Liver (tissue), 9 donors: ENCODE measurements around the gene CEP170. TPM values are rescaled to one million over a fixed set of nuclear protein-coding genes. Genes with fewer than 3 reads are reported as not detected.
"Not testable (repeated sequence)": the region's sequence is repeated elsewhere in the genome, so short reads cannot be mapped to it uniquely, and the experiment has no call there.

ENCODE experiments used
- DNase-seq: peaks from one replicate; pipeline ENCODE4 v3.0.0-alpha.2; 2017; ENCODE audit warnings: low spot score
- H3K27ac ChIP-seq, 2 donors: one replicate each; pipeline ENCODE4 v1.7.0; 2013; ENCODE audit warnings: inconsistent platforms in 2 of 2, low read length in 2 of 2, control low read depth in 1 of 2, low read depth in 1 of 2, mild to moderate bottlenecking in 1 of 2
- H3K27me3 ChIP-seq, 4 donors: one replicate each; pipeline versions ENCODE4 v1.6.1 to v1.7.0; 2013; ENCODE audit warnings: low read length in 3 of 4, inconsistent platforms in 1 of 4, mild to moderate bottlenecking in 1 of 4, moderate library complexity in 1 of 4; ENCODE audit not compliant: control insufficient read depth in 4 of 4, insufficient read depth in 4 of 4
- H3K36me3 ChIP-seq, 4 donors: one replicate each; pipeline versions ENCODE4 v1.6.1 to v1.7.0; 2013; ENCODE audit warnings: low read length in 3 of 4, mild to moderate bottlenecking in 3 of 4, low read depth in 1 of 4, moderate library complexity in 1 of 4; ENCODE audit not compliant: control insufficient read depth in 4 of 4, insufficient read depth in 3 of 4
- H3K4me1 ChIP-seq, 4 donors: one replicate each; pipeline versions ENCODE4 v1.6.1 to v1.7.0; 2013; ENCODE audit warnings: low read length in 3 of 4, mild to moderate bottlenecking in 3 of 4, moderate library complexity in 1 of 4; ENCODE audit not compliant: control insufficient read depth in 4 of 4, insufficient read depth in 4 of 4
- H3K4me3 ChIP-seq, 3 donors: one replicate each; pipeline versions ENCODE4 v1.6.1 to v1.7.0; 2013; ENCODE audit warnings: low read length in 3 of 3, control low read depth in 1 of 3, low read depth in 1 of 3, mild to moderate bottlenecking in 1 of 3
- H3K9ac ChIP-seq, 2 donors: one replicate each; pipeline ENCODE4 v1.7.0; 2013; ENCODE audit warnings: low read length in 2 of 2, mild to moderate bottlenecking in 2 of 2, moderate library complexity in 2 of 2, control low read depth in 1 of 2, low read depth in 1 of 2
- H3K9me3 ChIP-seq, 4 donors: one replicate each; pipeline versions ENCODE4 v1.6.1 to v1.7.0; 2013; ENCODE audit warnings: low read length in 3 of 4; ENCODE audit not compliant: control insufficient read depth in 4 of 4
- WGBS: extraction: QIAGEN DNeasy Blood & Tissue Kit; methylation state at CpG from one replicate; pipeline ENCODE4 v1.1.7; 2013; 5-methylcytosine and 5-hydroxymethylcytosine counted together
- polyA plus RNA-seq, 2 donors: library from polyadenylated mRNA; stranded (reverse) in 1 of 2; unstranded in 1 of 2; fragments of 200-250 nt in 1 of 2; fragments of >200 nt in 1 of 2; fragmentation: Nextera tagmentation in 1 of 2; extraction: Ambion mirVana in 1 of 2; gene quantifications; one replicate each; pipeline versions ENCODE4 v1.2.1 to v1.2.3, GENCODE V29; 2013 to 2015
- total RNA-seq, 2 donors: library from RNA; depleted of rRNA; stranded (reverse); fragments of >200 nt; gene quantifications; one replicate each; pipeline ENCODE4 v1.2.3, GENCODE V29; 2014
- donor health status: healthy.
- donor health status: healthy.
- donor health status: healthy.
- donor health status: healthy.
- donor health status: healthy.

The CEP170 gene
- total and polyA plus RNA-seq, 4 donors: 5.0 to 21.5 (median 14.9) TPM

DNA sequence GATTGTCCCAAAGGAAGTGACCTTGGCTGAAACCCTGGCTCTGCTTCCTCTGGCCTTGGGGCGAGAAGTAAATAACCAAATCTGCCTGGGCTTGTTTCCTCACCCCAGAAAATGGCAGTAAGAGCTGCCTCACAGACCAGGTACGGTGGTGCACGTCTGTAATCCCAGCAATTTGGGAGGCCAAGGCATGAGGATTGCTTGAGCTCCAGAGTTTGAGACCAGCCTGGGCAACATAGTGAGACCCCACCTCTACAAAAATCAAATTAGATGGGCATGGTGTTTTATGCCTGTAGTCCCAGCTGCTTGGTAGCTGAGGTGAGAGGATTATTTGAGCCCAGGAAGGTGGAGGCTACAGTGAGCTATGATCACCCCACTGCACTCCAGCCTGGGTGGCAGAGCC, 140.3 kb downstream of the CEP170 start:
- H3K9me3 ChIP-seq, H3K27ac ChIP-seq, H3K4me1 ChIP-seq, H3K27me3 ChIP-seq, H3K36me3 ChIP-seq, H3K9ac ChIP-seq, DNase-seq, H3K4me3 ChIP-seq: not testable (repeated sequence)
- WGBS: 76% methylated on average over 3 of the region's 3 CpGs

DNA sequence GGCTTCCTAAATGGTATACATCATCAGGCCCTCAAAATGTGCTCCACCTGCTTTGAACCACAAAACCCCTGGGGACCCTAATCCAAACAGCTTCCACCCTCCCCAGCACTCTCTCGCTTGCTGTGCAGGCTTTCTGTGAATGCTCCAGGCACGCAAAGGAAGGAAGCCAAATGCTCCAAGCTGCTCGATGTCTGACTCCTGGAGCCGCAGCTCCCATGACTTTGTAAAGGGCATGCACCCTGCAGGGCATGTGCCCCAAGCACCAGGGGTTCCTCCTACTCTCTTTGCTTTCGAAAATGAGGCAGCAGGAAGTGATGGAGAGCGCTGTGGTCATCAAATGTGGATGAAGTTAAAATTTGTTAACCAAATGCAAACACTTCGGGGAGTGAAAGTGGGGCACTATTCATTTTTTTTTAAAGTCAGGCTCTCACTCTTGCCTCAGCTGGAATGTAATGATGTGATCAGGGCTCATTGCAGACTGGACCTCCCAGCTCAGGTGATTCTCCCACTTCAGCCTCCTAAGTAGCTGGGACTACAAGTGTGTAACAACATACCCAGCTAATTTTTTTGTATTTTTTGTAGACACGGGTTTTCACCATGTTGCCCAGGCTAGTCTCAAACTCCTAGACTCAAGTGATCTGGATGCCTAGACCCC, 140.9 kb downstream of the CEP170 start:
- H3K9me3 ChIP-seq, H3K4me1 ChIP-seq, H3K27me3 ChIP-seq, DNase-seq, H3K36me3 ChIP-seq, H3K27ac ChIP-seq, H3K4me3 ChIP-seq, H3K9ac ChIP-seq: not testable (repeated sequence)
- WGBS: 32% methylated on average over 8 of the region's 8 CpGs

DNA sequence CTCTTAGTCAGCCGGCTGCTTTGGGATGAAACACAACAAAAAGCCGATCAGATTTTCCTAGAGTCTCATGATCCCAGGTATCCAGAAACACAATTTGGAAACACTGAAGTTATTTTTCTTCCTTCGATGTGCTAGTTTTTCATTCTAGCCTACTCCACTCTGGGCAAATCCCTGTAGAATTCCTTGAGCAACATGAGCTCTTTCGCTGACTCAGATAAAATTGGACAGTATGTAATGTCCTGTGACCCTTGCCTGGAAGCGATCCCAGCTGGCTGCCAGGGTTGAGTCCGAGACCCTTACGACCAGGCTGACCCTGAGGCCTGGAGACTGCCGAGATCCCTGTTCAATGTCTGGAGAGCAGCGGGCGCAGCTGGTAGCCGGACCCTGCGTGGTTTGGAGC, 147.9 kb downstream of the CEP170 start:
- not testable (repeated sequence) for H3K4me3 ChIP-seq, H3K4me1 ChIP-seq, H3K27me3 ChIP-seq, H3K27ac ChIP-seq, H3K36me3 ChIP-seq, H3K9ac ChIP-seq, DNase-seq, H3K9me3 ChIP-seq
- WGBS: 85% methylated on average over 12 of the region's 12 CpGs

DNA sequence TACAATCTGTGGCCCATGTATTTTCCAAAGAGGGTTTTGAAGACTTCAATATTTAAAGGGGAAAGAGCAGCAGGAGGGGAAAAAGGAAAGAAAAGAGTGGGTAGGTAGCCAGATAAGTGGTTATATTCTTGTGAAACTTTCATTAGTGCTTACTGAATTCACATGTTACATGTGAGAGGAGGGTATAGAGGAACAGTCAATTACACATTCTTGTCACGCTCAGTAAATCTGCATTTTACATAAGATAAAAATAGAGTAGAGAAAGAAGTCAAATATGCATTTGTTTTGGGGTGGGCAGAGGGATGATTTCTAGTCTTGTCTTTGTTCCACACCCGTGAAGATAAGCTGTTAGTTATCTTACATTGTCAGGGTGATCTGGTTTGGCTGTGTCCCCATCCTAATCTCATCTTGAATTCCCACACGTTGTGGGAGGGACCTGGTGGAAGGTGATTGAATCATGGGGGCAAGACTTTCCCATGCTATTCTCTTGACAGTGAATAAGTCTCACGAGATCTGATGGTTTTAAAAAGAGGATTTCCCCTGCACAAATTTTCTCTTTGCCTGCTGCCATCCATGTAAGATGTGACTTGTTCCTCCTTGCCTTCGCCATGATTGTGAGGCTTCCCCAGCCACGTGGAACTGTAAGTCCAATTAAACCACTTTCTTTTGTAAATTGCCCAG, 149.3 kb downstream of the CEP170 start:
- not testable (repeated sequence) for H3K9ac ChIP-seq, DNase-seq, H3K27me3 ChIP-seq, H3K36me3 ChIP-seq, H3K9me3 ChIP-seq, H3K4me1 ChIP-seq, H3K4me3 ChIP-seq, H3K27ac ChIP-seq
- whole genome bisulfite sequencing: 61% methylated on average over 6 of the region's 6 CpGs

DNA sequence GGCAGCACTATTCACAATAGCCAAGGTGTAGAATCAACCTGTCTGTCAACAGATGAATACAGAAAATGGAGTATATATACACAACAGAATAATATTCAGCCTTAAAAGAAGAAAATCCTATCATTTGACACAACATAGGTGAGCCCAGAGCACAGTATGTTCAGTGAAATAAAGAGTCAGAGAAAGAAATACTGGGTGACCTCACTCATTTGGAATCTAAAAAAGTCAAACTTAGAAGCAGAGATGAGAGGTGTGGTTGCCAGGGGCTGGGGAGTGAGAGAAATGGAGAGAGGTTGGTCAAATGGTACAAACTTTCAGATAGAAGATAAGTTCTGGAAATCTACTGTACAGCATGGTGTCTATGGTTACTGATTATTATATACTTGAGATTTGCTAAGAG, 150.0 kb downstream of the CEP170 start:
- H3K36me3 ChIP-seq, H3K27ac ChIP-seq: not testable (repeated sequence)

DNA sequence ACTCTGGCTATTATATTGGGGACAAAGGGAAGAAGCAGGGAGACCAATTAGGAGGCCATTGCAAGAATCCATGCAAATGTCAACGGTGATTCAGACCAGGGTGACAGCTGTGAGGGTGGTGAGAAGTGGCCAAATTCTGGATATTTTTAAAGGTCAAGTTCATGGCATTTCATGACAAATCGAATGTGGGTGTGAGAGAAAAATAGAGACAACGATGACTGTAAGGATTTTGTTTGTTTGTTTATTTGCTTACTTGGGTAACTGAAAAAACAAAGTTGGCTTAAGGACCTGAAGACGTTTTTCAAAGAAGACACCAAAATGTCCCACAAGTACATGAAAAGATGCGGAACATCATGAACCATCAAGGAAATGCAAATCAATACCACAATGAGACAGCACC, 150.6 kb downstream of the CEP170 start:
- H3K4me1 ChIP-seq, H3K27ac ChIP-seq, H3K9me3 ChIP-seq, H3K4me3 ChIP-seq, H3K9ac ChIP-seq, DNase-seq, H3K27me3 ChIP-seq, H3K36me3 ChIP-seq: not testable (repeated sequence)
- 69% methylated on average over 5 of the region's 5 CpGs for WGBS

More for the DNA sequence above, 150.0 kb downstream of the CEP170 start:
- H3K9me3 ChIP-seq, H3K27me3 ChIP-seq, H3K4me3 ChIP-seq, H3K4me1 ChIP-seq, DNase-seq, H3K9ac ChIP-seq: not testable (repeated sequence)

DNA sequence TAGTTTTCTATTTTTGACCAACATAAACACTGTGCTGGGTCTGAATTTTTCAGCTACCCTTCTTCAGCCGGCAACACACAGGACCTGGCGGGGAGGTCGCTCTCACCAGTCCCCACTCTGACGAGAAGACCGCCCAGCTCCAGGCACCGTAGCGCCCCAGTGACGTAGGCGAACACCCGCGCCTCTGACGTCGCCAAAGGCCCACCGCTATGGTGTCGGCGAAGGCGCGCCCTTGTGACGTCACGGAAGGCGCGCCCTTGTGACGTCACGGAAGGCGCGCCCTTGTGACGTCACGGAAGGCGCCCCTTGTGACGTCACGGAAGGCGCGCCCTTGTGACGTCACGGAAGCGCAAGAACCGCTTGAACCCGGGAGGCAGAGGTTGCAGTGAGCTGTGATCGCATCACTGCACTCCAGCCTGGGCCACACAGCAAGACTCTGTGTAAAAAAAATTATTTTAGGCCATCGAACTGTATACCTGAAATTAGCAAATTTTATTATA, 153.5 kb downstream of the CEP170 start:
- not testable (repeated sequence) for H3K4me1 ChIP-seq, H3K36me3 ChIP-seq, H3K27ac ChIP-seq, H3K9ac ChIP-seq, H3K9me3 ChIP-seq, H3K27me3 ChIP-seq
- DNase-seq: peak; percentile 51
- 35% methylated on average over 40 of the region's 40 CpGs for WGBS
- H3K4me3 ChIP-seq: peak overlapping the region in 2 of 3 donors; percentile 22 to 23

DNA sequence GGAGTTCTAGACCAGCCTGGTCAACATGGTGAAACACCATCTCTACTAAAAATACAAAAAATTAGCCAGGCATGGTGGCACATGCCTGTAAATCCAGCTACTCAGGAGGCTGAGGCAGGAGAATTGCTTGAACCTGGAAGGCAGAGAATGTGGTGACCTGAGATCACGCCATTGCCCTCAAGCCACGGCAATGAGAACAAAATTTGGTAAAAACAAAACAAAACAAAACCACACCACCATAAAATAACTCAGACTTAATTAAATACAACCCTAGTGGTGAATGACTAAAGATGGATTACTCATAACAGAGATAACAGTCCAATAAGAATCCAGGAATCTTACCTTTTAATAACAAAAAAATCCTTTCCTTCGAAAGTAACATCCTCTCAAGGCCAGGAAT, 167.7 kb downstream of the CEP170 start:
- H3K27ac ChIP-seq, H3K4me1 ChIP-seq, H3K9ac ChIP-seq, H3K4me3 ChIP-seq, DNase-seq, H3K9me3 ChIP-seq, H3K27me3 ChIP-seq, H3K36me3 ChIP-seq: not testable (repeated sequence)
- 95% methylated on average over 3 of the region's 3 CpGs for WGBS
